ENCODE data around the gene SLC12A9. TPM values are rescaled to one million over a fixed set of nuclear protein-coding genes. Genes with fewer than 3 reads are reported as not detected.

SLC12A9 gene
- total RNA-seq, 4 donors from 2014 or later: 11.2 to 32.9 (median 20.2) TPM

- TF ChIP-seq POLR2AphosphoS5 (IDR thresholded peaks at IDR 0.05) (no peak), CTCF (IDR thresholded peaks at IDR 0.05) (no peak), POLR2A (IDR thresholded peaks at IDR 0.05) (no peak), EP300 (IDR thresholded peaks at IDR 0.05) (no peak)
- WGBS, 2 donors (ENCODE audit: low coverage in 1 of 2): 100% methylated on average over 2 of the region's 18 CpGs; no CpG with 5 or more reads in 1 of the 2 donors
- H3K4me3 ChIP-seq: no peak overlapping the region
- no peak for ATAC-seq
- H3K27ac ChIP-seq: no peak overlapping the region
- no peaks in the 10 kb centered on the region for H3K9me3 ChIP-seq
- no peaks in the 10 kb centered on the region for H3K27me3 ChIP-seq
- H3K4me1 ChIP-seq: peaks cover 0 to 16% (median 0%) of the 10 kb centered on the region in 3 donors
- peaks cover 0 to 75% of the 10 kb centered on the region in 2 donors for H3K36me3 ChIP-seq
Measured at GRCh38 chr7:100860702-100861615, 8.4 kb downstream of the SLC12A9 start.

- H3K9me3 ChIP-seq: no peaks in the 10 kb centered on the region
- TF ChIP-seq CTCF (IDR thresholded peaks at IDR 0.05) (no peak), POLR2AphosphoS5 (IDR thresholded peaks at IDR 0.05) (no peak), POLR2A (IDR thresholded peaks at IDR 0.05) (no peak), EP300 (IDR thresholded peaks at IDR 0.05) (no peak)
- no peaks in the 10 kb centered on the region for H3K27me3 ChIP-seq
- H3K4me1 ChIP-seq: peaks cover 0 to 22% (median 5%) of the 10 kb centered on the region in 3 donors
- H3K36me3 ChIP-seq: peaks cover 0 to 69% of the 10 kb centered on the region in 2 donors
- ATAC-seq: no peak
- H3K4me3 ChIP-seq: no peak overlapping the region
- 80% methylated on average over 1 of the region's 14 CpGs; no CpG with 5 or more reads in 1 of the 2 donors for WGBS, 2 donors (ENCODE audit: low coverage in 1 of 2)
- H3K27ac ChIP-seq: no peak overlapping the region
Measured at GRCh38 chr7:100861616-100861985, 9.1 kb downstream of the SLC12A9 start.

GRCh38 chr7:100863406-100863950, 11.0 kb downstream of the SLC12A9 start:
- WGBS, 2 donors (ENCODE audit: low coverage in 1 of 2): 42 to 59% methylated on average over 3 to 6 of the region's 10 CpGs
- TF ChIP-seq POLR2AphosphoS5 (IDR thresholded peaks at IDR 0.05) (no peak), EP300 (IDR thresholded peaks at IDR 0.05) (no peak), POLR2A (IDR thresholded peaks at IDR 0.05) (no peak), CTCF (IDR thresholded peaks at IDR 0.05) (no peak)

GRCh38 chr7:100864263-100864845, 11.8 kb downstream of the SLC12A9 start:
- Histone ChIP-seq H3K4me3 (no peak overlapping the region), H3K27me3 (no peaks in the 10 kb centered on the region), H3K4me1 (peaks cover 0 to 50% (median 19%) of the 10 kb centered on the region in 3 donors), H3K36me3 (peaks cover 0 to 51% of the 10 kb centered on the region in 2 donors), H3K27ac (peak overlapping the region in 1 of 4 donors; percentile 99), H3K9me3 (no peaks in the 10 kb centered on the region)
- no peak for ATAC-seq
- WGBS, 2 donors (ENCODE audit: low coverage in 1 of 2): 82 to 84% methylated on average over 9 to 11 of the region's 12 CpGs
- no peak for TF ChIP-seq POLR2A (IDR thresholded peaks at IDR 0.05)
- TF ChIP-seq CTCF (IDR thresholded peaks at IDR 0.05): no peak
- no peak for TF ChIP-seq EP300 (IDR thresholded peaks at IDR 0.05)
- TF ChIP-seq POLR2AphosphoS5 (IDR thresholded peaks at IDR 0.05): no peak

More at GRCh38 chr7:100863406-100863950, 11.0 kb downstream of the SLC12A9 start:
- Histone ChIP-seq H3K27me3 (no peaks in the 10 kb centered on the region), H3K4me1 (peaks cover 0 to 41% (median 11%) of the 10 kb centered on the region in 3 donors), H3K4me3 (no peak overlapping the region), H3K27ac (no peak overlapping the region), H3K9me3 (no peaks in the 10 kb centered on the region), H3K36me3 (peaks cover 0 to 52% of the 10 kb centered on the region in 2 donors)
- no peak for ATAC-seq
